K562 (cell line): ENCODE results near the gene NTN1. TPM values are rescaled to one million over a fixed set of nuclear protein-coding genes. Genes with fewer than 3 reads are reported as not detected.

Experiments used
- ATAC-seq: fragments of 200-7000 bp; cut with Tn5 transposase; 3 replicates; pipeline ENCODE4 v1.9.1; 2020; ENCODE audit warnings: moderate library complexity
- BruUV-seq: library from RNA; stranded (reverse); fragments of 400-500 nt; replicated peaks from 2 replicates; lab custom pipeline; 2021; lab: Mats Ljungman, UMichigan
- CTCF ChIA-PET: fragments of 300-600 bp; formaldehyde crosslinking; extraction: SDS; loops from one replicate; lab custom pipeline; 2021; ENCODE audit warnings: low intra/inter-chr PET ratio; lab: Yijun Ruan, JAX
- POLR2A ChIA-PET: fragments of 300-600, 350-650 bp; sonication (Branson Sonifier 250); formaldehyde crosslinking; extraction: SDS; loops from one replicate; lab custom pipeline; 2021; ENCODE audit warnings: antibody characterized with exemption, inconsistent platforms; lab: Yijun Ruan, JAX
- DNase-seq, 4 experiments: peaks; one replicate each; pipeline versions ENCODE4 v3.0.0 to v3.0.0-alpha.2; 2011 to 2018; ENCODE audit warnings: low spot score in 3 of 4, mixed read lengths in 3 of 4; ENCODE audit errors: extremely low read depth in 1 of 4
- FAIRE-seq: peaks from 2 replicates; lab custom pipeline; 2011; peaks lifted over from hg19 to GRCh38; lab: Jason Lieb, UNC
- H2AFZ ChIP-seq: 2 replicates; pipeline ENCODE4 v1.6.0; 2011; ENCODE audit warnings: low read depth, low read length, control low read depth, inconsistent platforms
- H3K27ac ChIP-seq: fragments of 200-600 bp; 3 replicates; pipeline ENCODE4 v1.8.0; 2011; ENCODE audit warnings: low read depth, mild to moderate bottlenecking, control low read depth, inconsistent platforms, low read length, moderate library complexity, mixed read lengths; ENCODE audit errors: extremely low read depth
- H3K27me3 ChIP-seq, 2 experiments: fragments of 300-600 bp in 1 of 2; 2 replicates in 1 of 2; 3 replicates in 1 of 2; pipeline versions ENCODE4 v1.6.0 to v1.8.0; 2011; ENCODE audit warnings: inconsistent platforms in 2 of 2, low read length in 2 of 2, mild to moderate bottlenecking in 1 of 2, mixed read lengths in 1 of 2, moderate library complexity in 1 of 2; ENCODE audit not compliant: control insufficient read depth in 2 of 2, insufficient read depth in 2 of 2
- H3K36me3 ChIP-seq: fragments of 300-600 bp; 3 replicates; pipeline ENCODE4 v1.8.0; 2011; ENCODE audit warnings: mild to moderate bottlenecking, low read length, inconsistent platforms; ENCODE audit not compliant: control insufficient read depth, insufficient read depth
- H3K4me1 ChIP-seq, 2 experiments: fragments of 200-600 bp in 1 of 2; replicated peaks in 1 of 2; 2 replicates in 1 of 2; 3 replicates in 1 of 2; pipeline versions ENCODE4 v1.5.1 to v1.8.0; 2011; ENCODE audit warnings: inconsistent platforms in 2 of 2, low read length in 2 of 2, mild to moderate bottlenecking in 1 of 2, mixed read lengths in 1 of 2, moderate library complexity in 1 of 2; ENCODE audit not compliant: control insufficient read depth in 2 of 2, insufficient read depth in 2 of 2
- H3K4me2 ChIP-seq: 2 replicates; pipeline ENCODE4 v1.6.1; 2011; ENCODE audit warnings: low read length, control low read depth, inconsistent platforms, mixed read lengths; ENCODE audit not compliant: insufficient read depth
- H3K4me3 ChIP-seq: fragments of 200-600 bp; sonication (generic), shearing (Covaris generic); 2 replicates; pipeline ENCODE4 v1.5.1; 2016; ENCODE audit warnings: control low read depth, inconsistent platforms
- H3K79me2 ChIP-seq: fragments of 200-600 bp; 3 replicates; pipeline ENCODE4 v1.8.0; 2011; ENCODE audit warnings: low read length, inconsistent platforms; ENCODE audit not compliant: control insufficient read depth, insufficient read depth
- H3K9ac ChIP-seq, 2 experiments: 2 replicates each; pipeline versions ENCODE4 v1.6.0 to v1.6.1; 2011; ENCODE audit warnings: low read depth in 2 of 2, low read length in 2 of 2, control low read depth in 1 of 2, inconsistent platforms in 1 of 2, mild to moderate bottlenecking in 1 of 2, mixed read lengths in 1 of 2; ENCODE audit not compliant: insufficient read depth in 1 of 2
- H3K9me1 ChIP-seq: one replicate; pipeline ENCODE4 v1.6.0; 2011; ENCODE audit warnings: inconsistent platforms, mild to moderate bottlenecking, low read length, moderate library complexity; ENCODE audit not compliant: control insufficient read depth, insufficient read depth
- H3K9me3 ChIP-seq: replicated peaks from 2 replicates; pipeline ENCODE4 v1.5.1; 2011; ENCODE audit warnings: low read depth, low read length, inconsistent platforms; ENCODE audit not compliant: control insufficient read depth, insufficient read depth
- H4K20me1 ChIP-seq: replicated peaks from 2 replicates; pipeline ENCODE4 v1.6.1; 2011; ENCODE audit warnings: low read length, inconsistent platforms, mixed read lengths; ENCODE audit not compliant: control insufficient read depth, insufficient read depth
- ATF3 ChIP-seq, 2 experiments: fragments of 450-650 bp in 1 of 2; sonication (generic) in 1 of 2; formaldehyde crosslinking in 1 of 2; IDR thresholded peaks in 1 of 2; conservative IDR thresholded peaks in 1 of 2; 2 replicates each; pipeline versions ENCODE4 v1.6.1 to v1.8.1; 2016 to 2023; ENCODE audit warnings: mild to moderate bottlenecking in 2 of 2, moderate library complexity in 2 of 2, inconsistent platforms in 1 of 2, missing genetic modification reagents in 1 of 2
- BMI1 ChIP-seq: fragments of 150-350 bp; IDR thresholded peaks from 2 replicates; pipeline ENCODE4 v1.6.1; 2014; ENCODE audit warnings: low read length
- CCNT2 ChIP-seq: IDR thresholded peaks from 2 replicates; pipeline ENCODE4 v1.6.1; 2011; ENCODE audit warnings: borderline replicate concordance, low read depth, mild to moderate bottlenecking, moderate library complexity, mixed read lengths, low read length; ENCODE audit not compliant: insufficient read length; ENCODE audit errors: extremely low read depth
- MGA ChIP-seq: fragments of 450-650 bp; IDR thresholded peaks from 2 replicates; pipeline ENCODE4 v1.6.1; 2016; ENCODE audit warnings: mild to moderate bottlenecking, moderate library complexity
- XRCC4 ChIP-seq: IDR thresholded peaks from one replicate; pipeline ENCODE4 v1.6.1; 2011; ENCODE audit not compliant: insufficient read depth, insufficient read length; ENCODE audit errors: extremely low read depth
- ZBTB5 ChIP-seq: fragments of 450-650 bp; IDR thresholded peaks from 2 replicates; pipeline ENCODE4 v1.6.1; 2017; ENCODE audit warnings: antibody characterized with exemption
- ZNF24 ChIP-seq: fragments of 450-650 bp; IDR thresholded peaks from 2 replicates; pipeline ENCODE4 v1.6.1; 2016
- WGBS: fragments of 100-300 bp; shearing (Covaris generic); methylation state at CpG from one replicate; pipeline ENCODE4 v1.1.6; 2016; ENCODE audit warnings: low coverage, mixed read lengths; ENCODE audit not compliant: insufficient coverage; ENCODE audit errors: missing lambda C conversion rate; 5-methylcytosine and 5-hydroxymethylcytosine counted together
- in situ Hi-C: fragments of 300-500 bp; cut with MboI; formaldehyde crosslinking; loops from 4 replicates; pipeline ENCODE4 v1.15.0; 2018; ENCODE audit warnings: inconsistent platforms, mixed read lengths
- intact Hi-C: fragments of 100-400 bp; cut with micrococcal nuclease; formaldehyde crosslinking; loops from 2 replicates; pipeline ENCODE4 v1.14.2; 2022
- polyA plus RNA-seq, 8 experiments: library from polyadenylated mRNA; depleted of rRNA in 4 of 8; stranded (reverse) in 5 of 8; unstranded in 3 of 8; fragments of >200 nt; fragmentation: Nextera tagmentation in 2 of 8; fragmentation: Illumina TruSeq in 1 of 8; extraction: Ambion mirVana in 2 of 8; extraction: Trizol in 1 of 8; gene quantifications; 2 replicates each; pipeline versions ENCODE4 v1.2.1 to v1.2.3, GENCODE V29; 2011 to 2014; ENCODE audit warnings: inconsistent platforms in 1 of 8, missing spikeins in 1 of 8
- total RNA-seq, 7 experiments: library from RNA; depleted of rRNA in 6 of 7; stranded (reverse); fragments of >200 nt in 6 of 7; fragmentation: Illumina TruSeq in 2 of 7; extraction: Trizol in 2 of 7; gene quantifications; 2 replicates each; pipeline versions ENCODE4 v1.2.1 to v1.2.3, GENCODE V29; 2011 to 2021; ENCODE audit warnings: low replicate concordance in 1 of 7

NTN1 gene
- total and polyA plus RNA-seq, 9 of the 15 experiments (the other 6 are each of a cell fraction or from before 2014, with no cell fraction given): 0.02 TPM; not detected in 8

- BruUV-seq: no TSS peak
- H3K27ac ChIP-seq: no peak overlapping the region
- in situ Hi-C loops: no loop called here
- no peak for TF ChIP-seq MGA
- no peak for TF ChIP-seq ZBTB5
- TF ChIP-seq ZNF24: no peak
- no peak for TF ChIP-seq BMI1
- no peak for TF ChIP-seq XRCC4
- TF ChIP-seq ATF3 (IDR thresholded peaks at IDR 0.05): no peak
- no peak for TF ChIP-seq ATF3 (CRISPR knock-in tag; conservative IDR thresholded peaks at IDR 0.05)
- TF ChIP-seq CCNT2: no peak
These were observed 238.1 kb downstream of the NTN1 start for GRCh38 chr17:9259419-9259818.

More at GRCh38 chr17:9259419-9259818, 238.1 kb downstream of the NTN1 start:
- WGBS: 0% methylated on average over 10 of the region's 10 CpGs
- FAIRE-seq (no peak), DNase-seq (no peak), ATAC-seq (no peak)
- ChIA-PET CTCF (no interaction called here), POLR2A (no interaction called here)
- Histone ChIP-seq H3K9me3 (no peaks in the 10 kb centered on the region), H3K79me2 (no peaks in the 10 kb centered on the region), H3K36me3 (no peaks in the 10 kb centered on the region), H3K27me3 (peaks cover 12 to 40% of the 10 kb centered on the region in 2 experiments; a peak in 3 of 5 replicates), H3K4me3 (no peak overlapping the region), H4K20me1 (0 out of 2 replicates have a peak, but pooled peaks cover 3% of the 10 kb centered on the region), H3K9me1 (no peaks in the 10 kb centered on the region), H3K4me2 (no peak overlapping the region), H3K4me1 (no peaks in the 10 kb centered on the region), H2AFZ (no peak overlapping the region), H3K9ac (no peak overlapping the region)
- intact Hi-C loops: no loop called here
